Fibroblast of peridontal ligament (primary cell): ENCODE data around the gene CLEC6A.
"Not testable (repeated sequence)": the region's sequence is repeated elsewhere in the genome, so short reads cannot be mapped to it uniquely, and the experiment has no call there.

Experiments
- DNase-seq: peaks from one replicate; pipeline ENCODE4 v3.0.0-alpha.2; 2010; ENCODE audit errors: extremely low read depth

Gene CLEC6A

GRCh38 chr12:8455727-8456360 lies at the start of gene CLEC6A:
Gene CLEC6A, plus strand, starts transcription at chr12:8455962. Its CDS starts 150 bp downstream, at chr12:8456112.
- DNase-seq: no peak

GRCh38 chr12:8419576-8419975 lies 36.2 kb upstream of the CLEC6A start:
- not testable (repeated sequence) for DNase-seq

DNA sequence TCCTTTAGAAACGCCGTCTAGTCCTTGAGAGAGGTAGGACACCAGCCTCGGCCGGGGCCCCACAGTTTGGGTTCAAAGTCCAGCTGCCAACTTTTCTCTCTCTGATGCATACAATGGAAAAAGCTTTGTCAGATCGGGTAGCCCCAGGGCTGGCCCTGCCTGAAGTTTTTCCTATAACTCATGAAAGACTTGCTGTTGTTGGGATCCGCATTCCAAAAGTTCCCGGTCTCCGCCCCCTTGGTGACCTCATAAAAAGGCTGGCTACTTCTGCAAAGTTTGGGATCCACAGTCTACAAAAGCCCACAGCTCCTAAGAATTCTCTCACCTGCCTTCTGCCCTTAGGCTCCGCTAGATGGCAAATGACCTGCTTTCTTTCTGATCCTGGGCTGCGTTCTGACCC lies 35.3 kb upstream of the CLEC6A start:
- no peak for DNase-seq

- not testable (repeated sequence) for DNase-seq
Observed at GRCh38 chr12:8444536-8445278, 11.1 kb upstream of the CLEC6A start.

- no peak for DNase-seq
Observed at GRCh38 chr12:8445731-8446130, 10.0 kb upstream of the CLEC6A start.

DNA sequence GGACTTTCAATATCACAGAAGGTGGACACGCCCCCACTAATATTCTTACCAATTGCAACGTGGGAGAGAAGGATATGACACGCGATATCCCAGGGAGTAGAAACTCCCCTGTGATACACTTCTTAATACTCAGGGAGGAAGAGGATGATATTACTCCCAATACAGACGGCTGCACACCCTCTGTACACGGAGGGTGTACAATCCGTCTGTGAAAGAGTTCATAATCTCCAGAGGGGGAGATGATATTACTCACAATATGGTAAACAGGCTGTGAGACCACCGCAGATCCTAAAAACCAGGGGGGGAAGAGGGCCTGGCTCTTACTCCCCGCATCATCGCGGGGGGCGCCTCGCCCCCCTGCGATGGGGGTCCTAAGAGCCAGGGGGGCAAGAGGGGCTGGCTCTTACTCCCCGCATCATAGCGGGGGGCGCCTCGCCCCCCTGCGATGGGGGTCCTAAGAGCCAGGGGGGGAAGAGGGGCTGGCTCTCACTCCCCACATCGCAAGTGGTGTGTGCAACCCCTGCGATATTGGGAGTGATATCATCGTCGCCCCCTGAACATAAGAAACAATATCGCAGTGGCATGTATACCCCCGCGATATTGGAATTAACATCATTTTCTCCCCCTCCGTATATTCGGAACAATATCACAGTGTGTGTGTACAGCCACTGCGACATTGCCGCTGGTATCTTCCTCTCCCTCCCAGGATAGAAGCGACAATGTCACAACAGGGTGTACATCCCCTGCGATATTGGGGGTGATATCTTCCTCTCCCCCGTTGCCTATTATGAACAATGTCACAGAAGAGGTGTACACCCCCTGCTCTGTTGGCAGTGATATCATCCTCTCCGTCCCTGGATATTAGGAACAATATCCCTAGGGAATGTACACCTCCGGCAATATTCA lies 8.9 kb upstream of the CLEC6A start:
- DNase-seq: no peak

DNA sequence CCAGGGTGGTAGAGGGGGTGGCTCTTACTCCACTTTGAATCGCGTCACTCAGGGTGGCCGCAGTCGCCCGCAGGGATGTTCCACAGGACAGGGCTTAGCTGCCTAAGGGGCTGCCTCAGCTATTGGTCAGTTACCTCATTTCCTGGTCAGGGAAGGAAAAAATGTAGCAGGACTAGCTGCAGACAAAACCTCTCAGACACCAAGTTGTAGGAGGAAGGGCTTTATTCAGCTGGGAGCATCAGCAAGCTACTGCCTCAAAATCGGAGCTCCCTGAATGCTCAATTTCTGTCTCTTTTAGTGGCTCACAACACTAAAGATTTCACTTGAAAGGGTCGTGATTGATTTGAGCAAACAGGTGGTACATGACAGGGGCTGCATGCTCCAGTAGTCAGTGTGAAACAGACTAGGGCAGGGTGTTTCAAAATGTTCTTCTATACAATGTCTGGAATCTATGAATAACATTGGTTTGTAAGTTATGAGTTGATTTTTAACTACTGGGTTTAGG lies 6.4 kb upstream of the CLEC6A start:
- DNase-seq: no peak

- DNase-seq: no peak
Observed at GRCh38 chr12:8452036-8452435, 3.7 kb upstream of the CLEC6A start.

GRCh38 chr12:8453021-8453513 lies 2.7 kb upstream of the CLEC6A start:
- no peak for DNase-seq

DNA sequence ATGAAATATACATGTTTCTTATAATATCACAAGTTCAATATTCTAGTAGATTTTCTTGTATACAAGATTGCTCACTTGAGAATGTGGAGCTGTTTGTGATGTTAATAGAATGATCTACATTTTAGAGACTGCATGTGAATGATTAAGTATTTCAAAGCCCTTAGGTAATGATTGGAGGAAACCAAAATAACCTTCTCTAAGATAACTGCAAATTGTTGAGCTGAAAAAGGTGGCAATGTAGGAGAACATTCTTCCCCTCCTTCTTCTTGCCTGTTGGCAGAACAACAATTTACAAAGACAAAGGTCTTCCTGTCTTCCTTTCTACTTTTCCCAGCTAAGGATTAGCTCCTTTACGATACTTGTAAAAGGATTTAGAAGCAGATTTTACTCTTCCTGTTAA lies 2.0 kb upstream of the CLEC6A start:
- no peak for DNase-seq

GRCh38 chr12:8455271-8455670 lies 491 bp upstream of the CLEC6A start:
- DNase-seq: no peak

DNA sequence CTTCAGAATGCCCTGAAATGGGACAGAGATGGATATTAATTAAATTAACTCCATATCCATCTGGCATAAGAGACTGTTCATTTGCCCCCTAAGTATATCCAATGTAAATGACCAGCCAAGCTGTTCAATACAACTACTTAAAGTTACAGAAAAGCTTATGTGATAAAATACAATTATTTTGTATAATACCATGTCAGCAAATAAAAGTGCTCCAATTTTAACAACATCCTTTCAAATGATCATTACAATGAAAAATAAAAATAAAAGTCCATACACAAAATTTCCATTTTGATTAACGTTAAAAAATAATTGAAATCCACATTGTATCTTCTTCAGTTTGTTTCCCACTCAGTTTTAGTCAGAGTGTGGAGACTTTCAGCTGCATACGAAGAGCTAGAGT lies 5.7 kb downstream of the CLEC6A start:
- DNase-seq: no peak

- no peak for DNase-seq
Observed at GRCh38 chr12:8465301-8465996, 9.7 kb downstream of the CLEC6A start.

- no peak for DNase-seq
Observed at GRCh38 chr12:8466241-8466640, 10.5 kb downstream of the CLEC6A start.

DNA sequence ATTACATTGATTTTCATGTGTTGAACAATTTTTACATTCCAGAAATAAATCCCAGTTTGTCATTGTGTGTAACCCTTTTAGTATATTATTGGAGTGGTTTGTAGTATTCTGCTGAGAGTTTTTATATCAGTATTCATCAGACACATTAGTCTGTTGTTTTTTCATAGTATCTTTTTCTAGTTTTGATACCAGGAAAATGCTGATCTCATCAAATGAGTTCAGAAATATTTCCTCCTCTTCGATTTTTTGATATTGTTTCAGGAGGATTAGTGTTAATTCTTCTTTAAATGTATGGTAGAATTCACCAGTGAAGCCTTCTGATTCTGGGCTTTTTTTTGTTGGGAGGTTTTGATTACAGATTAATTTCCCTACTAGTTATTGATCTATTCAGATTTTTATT lies 15.3 kb downstream of the CLEC6A start:
- no peak for DNase-seq

DNA sequence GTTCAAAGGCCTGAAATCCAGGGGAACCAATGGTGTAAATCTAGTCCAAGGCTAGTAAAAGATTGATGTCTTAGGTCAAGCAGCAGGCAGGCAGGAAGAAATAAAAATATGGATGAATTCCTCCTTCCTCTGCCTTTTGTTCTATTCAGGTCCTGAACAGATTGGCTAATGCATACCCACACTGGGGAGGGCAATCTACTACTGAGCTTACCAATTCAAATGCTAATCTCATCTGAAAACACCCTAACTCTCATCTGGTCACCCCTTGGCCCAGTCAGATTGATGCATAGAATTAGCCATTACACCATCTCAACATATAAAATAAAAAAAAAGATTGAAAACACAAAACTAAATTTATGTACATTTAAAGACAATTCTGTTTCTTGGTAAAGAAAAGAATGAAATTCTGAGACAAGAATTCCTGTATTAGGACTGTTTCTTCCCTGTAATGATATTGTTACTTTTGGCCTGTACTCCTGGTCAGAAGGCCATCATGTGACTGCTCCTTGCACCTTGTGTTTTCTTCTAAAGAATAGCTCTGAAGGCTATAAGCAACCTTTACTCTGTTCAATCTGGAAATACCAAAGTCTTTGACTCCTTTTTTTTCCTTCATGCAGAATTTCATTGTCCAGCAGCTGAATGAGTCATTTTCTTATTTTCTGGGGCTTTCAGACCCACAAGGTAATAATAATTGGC lies 19.9 kb downstream of the CLEC6A start:
- DNase-seq: no peak

DNA sequence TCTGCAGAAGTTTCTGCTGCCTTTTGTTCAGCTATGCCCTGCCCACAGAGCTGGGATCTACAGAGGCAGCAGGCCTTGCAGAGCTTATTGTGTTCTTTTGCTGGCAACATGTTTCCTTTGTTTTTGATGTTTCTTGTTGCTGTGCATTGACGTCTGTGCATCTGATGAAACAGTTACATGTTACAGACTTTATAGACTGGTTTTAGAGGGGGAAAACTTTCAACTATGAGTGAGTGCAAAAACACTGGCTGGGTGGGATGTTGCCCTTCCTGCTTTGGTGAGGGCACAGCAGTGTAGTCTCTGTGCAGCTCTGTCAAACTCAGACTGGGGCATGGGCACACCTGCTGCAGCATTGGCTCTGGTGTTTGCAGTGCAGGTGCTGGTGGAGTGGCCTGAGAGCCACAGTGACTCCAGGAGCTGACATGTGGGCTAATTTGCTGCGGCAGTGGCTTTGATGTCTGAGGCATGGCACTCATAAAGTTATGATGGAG lies 26.9 kb downstream of the CLEC6A start:
- no peak for DNase-seq

DNA sequence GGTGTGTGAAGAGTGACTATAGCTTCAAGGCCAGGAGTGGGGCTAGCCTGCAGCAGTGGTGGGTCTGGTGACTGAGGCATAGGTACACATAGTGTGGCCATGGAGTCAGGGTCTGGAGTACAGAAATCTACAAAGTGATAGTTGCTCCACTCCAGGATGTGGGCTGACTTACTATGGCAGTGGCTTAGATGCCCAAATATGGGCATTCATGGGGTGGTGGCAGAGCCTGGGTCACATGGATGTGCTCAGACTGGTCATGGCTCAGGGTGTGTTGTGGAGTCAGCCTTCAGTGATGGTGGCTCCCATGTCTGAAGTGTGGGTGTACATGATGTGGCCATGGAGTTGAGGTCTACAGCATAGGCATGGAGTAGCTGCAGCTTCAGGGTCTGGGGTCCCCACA lies 27.3 kb downstream of the CLEC6A start:
- no peak for DNase-seq

DNA sequence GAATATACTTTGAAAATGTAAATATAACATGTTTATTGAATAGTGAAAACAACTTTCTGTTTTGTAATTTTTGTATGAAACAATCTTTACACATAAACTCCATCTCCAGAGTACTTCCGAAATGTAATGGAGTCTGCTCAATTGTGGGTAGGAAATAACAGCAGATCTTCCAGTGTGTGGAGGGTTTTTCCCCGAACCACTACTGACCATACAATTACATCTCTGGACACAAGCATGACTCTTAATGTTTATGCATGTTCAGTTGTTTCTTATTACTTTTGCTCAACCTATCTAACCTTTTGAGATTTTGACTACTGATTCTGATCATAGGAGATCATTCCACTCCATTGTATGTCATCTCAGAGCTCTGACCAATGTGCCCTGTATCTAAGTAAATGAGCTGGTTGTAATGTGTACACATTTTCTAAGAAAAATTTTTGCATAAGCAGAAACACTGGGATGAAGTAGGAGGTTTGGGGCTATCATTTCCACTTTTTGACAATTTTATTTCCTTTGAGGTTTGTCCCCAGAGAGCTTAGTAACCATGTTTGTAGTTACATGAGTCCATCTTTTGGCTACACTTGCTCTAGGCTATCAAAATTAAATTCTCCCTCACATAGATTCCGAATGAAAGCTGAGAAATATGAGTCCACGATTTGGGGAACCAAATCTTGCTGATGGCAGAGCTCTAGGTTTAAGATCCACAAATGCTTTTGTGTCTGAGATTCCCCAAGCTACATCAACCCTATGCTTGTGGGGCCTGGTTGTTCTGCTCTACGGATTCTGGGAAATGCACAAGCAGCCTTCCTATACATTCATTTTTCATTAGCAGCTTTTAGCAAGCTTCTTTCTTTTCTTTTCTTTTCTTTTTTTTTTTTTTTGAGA lies 36.1 kb downstream of the CLEC6A start:
- DNase-seq: no peak

DNA sequence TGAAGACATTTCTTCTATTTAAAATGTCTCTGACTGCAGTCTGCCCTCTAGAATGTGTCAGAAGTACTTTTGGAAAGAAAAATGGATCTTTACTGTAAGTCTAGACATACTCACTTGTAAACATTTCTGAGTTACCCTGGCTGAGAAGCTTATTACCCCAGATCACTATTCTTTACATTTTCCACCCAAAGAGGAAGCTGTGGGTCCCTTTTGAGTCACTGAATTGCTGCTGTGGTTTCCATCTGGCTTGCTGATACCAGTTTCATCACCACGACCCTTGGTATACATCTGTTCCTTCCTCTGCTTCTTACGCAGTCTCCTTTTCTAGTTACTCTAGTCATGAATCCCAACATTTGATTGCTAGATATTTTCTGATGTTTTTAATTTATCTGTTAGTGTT lies 37.3 kb downstream of the CLEC6A start:
- no peak for DNase-seq
